ENCODE results near the gene PODNL1.

PODNL1 gene

DNA sequence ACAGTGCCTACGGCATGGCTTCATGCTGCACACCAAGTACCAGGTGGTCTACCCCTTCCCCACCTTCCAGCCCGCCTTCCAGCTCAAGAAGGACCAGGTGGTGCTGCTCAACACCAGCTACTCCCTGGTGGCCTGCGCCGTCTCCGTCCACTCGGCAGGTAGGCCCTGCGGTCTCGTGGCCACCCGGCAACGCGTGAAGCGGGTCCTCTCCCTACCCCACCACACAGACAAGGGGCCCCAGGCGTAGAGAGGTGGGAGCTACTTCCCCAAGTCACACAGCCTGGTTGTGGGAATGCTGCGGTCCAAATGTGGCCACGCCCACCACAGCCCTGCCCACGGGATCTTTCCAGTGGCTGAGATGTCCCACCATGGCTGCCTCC lies 18.1 kb upstream of the PODNL1 start:
- TF ChIP-seq POLR2A (IDR thresholded peaks at IDR 0.05; ENCODE audit: low read depth, low read length) = no peak
- no peak for DNase-seq (ENCODE audit: insufficient read length, low spot score)
- FAIRE-seq = no peak

DNA sequence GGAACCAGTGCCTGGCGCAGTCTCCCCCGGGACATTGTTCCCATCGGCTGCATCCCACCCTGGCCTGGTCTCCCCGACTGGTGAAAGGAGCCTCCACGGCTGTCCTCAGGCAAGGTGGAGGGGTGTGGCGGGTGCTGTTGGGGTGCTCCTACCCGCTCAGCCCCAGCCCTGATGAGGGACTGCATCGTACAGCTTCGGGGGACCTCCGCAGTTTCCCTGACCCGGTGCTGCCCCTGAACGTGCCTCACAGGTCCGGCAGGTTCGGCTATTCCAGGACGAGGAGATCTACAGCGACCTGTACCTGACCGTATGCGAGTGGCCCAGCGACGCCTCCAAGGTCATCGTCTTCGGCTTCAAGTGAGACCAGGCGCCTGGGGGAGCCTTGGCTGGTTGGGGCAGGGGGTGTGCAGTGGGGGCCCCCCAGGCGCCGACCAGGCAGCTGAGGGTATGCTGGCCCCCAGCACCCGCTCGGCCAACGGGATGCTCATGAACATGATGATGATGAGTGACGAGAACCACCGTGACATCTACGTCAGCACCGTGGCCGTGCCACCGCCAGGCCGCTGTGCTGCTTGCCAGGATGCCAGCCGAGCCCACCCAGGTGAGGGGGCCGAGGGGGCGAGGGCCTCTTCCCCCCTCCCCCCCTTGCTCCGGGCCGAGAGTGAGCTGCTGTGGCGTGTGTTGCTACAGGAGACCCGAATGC lies 17.6 kb upstream of the PODNL1 start:
- DNase-seq (ENCODE audit: insufficient read length, low spot score) = no peak
- TF ChIP-seq POLR2A (IDR thresholded peaks at IDR 0.05; ENCODE audit: low read depth, low read length) = no peak
- no peak for FAIRE-seq

DNA sequence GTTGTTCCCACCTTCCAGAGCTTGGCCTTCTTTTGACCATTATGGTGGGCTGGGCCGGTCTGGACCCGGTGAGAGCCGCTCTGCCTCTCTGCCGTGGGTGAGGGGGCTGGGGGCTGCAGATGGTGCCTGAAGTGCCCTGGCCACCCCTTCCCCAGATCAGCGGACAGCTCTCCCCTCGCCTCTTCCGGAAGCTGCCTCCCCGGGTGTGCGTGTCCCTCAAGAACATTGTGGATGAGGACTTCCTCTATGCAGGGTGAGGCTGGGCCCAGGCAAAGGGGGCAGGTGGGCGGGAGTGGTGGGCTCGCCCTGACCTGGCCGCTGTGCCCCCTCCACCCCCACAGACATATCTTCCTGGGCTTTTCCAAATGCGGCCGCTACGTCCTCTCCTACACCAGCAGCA lies 16.0 kb upstream of the PODNL1 start:
- no peak for DNase-seq (ENCODE audit: insufficient read length, low spot score)
- no peak for FAIRE-seq
- no peak for TF ChIP-seq POLR2A (IDR thresholded peaks at IDR 0.05; ENCODE audit: low read depth, low read length)

DNA sequence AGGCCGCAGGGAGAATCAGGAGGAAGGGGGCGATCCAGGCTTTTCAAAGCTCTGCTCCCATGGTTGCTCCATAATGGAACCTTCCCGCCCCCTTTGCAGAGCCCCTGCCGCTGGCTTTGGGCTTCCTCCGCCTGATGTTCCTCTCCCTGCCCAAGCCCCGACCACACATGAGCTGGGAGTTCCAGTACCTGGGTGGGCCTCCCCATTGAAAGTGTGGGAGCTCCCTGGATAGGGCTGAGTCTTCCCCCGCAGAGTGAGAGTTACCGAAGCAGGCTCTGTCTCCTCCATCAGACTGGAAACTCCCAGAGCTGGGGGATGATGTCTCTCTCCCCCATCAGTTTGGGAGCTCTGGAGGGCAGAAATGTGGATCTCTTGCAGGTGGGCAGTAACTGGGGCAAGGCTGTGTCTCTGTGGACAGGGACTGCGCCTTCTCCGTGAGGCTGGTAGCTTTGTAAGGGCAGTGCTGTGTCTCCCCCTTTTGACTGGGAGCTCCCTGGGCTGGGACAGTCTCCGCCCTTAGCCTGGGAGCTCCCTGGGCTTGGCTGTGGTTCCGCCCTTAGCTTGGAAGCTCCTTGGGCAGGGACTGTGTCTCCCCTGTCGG lies 14.8 kb upstream of the PODNL1 start:
- DNase-seq (ENCODE audit: insufficient read length, low spot score) (peak; percentile 64), FAIRE-seq (no peak)
- TF ChIP-seq POLR2A (IDR thresholded peaks at IDR 0.05; ENCODE audit: low read depth, low read length) = peak; percentile 41; the same call in 1 of the 2 replicates

DNA sequence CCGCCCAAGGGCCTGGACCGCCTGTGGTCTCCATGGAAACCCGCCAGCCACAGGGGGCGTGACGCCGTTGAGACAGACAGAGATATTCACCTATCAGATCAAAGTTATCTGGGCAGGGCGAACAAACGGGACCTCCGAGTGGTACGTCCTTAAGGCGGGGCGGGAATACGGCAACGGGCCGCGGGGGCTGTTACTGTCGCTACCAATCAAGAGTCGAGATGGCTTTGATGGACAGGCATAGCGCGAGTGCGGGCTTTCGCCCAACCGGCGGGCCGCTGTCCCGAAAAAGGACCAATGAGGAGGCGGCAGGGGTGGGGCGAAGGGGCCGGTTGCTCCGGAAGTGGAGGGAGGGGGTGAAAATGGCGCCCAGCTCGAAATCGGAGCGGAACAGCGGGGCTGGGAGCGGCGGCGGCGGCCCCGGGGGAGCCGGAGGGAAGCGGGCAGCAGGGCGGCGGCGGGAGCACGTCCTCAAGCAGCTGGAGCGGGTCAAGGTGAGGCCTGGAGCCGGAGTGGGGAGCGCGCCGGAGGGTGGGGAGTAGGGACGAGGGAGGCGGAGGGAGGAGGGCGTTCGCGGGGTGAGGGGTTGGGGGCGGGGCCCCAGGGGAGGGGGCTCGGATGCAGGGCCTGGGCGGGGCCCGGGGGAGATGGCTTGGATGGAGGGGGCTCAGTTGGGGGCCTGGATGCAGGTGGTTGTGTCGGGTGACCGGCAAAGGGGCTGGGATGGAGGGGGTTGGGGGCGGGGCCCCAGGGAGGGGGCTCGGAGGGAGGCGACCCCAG lies 14.1 kb upstream of the PODNL1 start, which contains the start of gene DCAF15:
Gene DCAF15 (plus strand): TSS at position 356 of the 777 bp plus-strand sequence. CDS start 4 bp downstream, at position 360.
- DNase-seq (ENCODE audit: insufficient read length, low spot score) (peak; percentile 99), FAIRE-seq (peak; percentile 57)
- TF ChIP-seq POLR2A (IDR thresholded peaks at IDR 0.05; ENCODE audit: low read depth, low read length) = peak; percentile 62

DNA sequence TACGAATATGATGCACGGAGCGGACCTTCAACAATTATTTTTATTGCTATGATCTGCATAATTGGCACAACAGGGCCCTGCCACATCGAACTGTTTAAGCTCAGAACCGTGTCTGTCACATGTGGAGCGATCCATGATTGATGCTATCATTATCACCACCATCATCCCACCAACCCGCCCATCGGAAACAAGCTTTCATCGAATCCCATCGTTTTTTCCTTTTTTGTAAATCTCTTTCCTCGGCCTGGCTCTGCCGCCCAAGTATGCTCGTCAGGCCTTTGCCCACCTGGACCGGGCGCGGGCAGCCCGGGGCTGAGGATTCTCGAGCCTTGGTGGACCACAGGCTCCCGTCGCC lies 13.6 kb upstream of the PODNL1 start:
- FAIRE-seq (no peak), DNase-seq (ENCODE audit: insufficient read length, low spot score) (no peak)
- 0 out of 2 replicates have a peak, but pooled peaks have one; percentile 12 for TF ChIP-seq POLR2A (IDR thresholded peaks at IDR 0.05; ENCODE audit: low read depth, low read length)

DNA sequence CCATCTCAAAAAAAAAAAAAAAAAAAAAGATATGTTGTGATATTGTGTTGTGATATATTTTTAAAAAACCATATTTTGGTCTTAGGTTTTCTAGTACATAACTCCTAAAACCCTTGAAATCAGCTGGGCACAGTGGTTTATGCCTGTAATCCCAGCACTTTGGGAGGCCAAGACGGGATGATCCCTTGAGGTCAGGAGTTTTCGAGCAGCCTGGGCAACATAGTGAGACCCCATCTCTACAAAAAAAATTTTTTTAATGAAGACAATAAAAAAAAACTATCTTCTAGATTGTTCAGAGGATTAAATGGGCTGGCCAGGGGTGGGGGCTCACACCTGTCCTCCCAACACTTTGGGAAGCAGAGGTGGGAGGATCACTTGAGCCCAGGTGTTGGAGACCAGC lies 12.8 kb upstream of the PODNL1 start:
- no peak for DNase-seq (ENCODE audit: insufficient read length, low spot score)
- no peak for FAIRE-seq
- TF ChIP-seq POLR2A (IDR thresholded peaks at IDR 0.05; ENCODE audit: low read depth, low read length) = no peak

DNA sequence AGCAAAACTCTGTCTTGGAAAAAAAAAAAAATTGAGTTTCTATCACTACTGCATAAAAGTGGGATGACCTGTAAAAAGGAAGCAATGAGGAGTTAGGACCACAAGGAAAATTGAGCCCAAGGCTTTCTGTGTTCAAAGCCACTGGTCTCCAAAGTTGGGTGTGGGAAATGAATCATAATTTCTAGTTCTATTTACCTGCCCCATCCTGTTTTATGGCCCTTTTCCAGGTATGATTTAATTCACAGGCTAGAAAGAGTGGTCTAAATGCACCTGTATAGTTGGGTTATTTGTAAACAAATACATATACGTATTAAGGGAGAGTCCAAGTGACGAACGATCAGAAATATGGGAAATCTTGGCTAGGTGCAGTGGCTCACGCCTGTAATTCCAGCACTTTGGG lies 8.2 kb upstream of the PODNL1 start:
- DNase-seq (ENCODE audit: insufficient read length, low spot score) = no peak
- FAIRE-seq = no peak
- no peak for TF ChIP-seq POLR2A (IDR thresholded peaks at IDR 0.05; ENCODE audit: low read depth, low read length)

DNA sequence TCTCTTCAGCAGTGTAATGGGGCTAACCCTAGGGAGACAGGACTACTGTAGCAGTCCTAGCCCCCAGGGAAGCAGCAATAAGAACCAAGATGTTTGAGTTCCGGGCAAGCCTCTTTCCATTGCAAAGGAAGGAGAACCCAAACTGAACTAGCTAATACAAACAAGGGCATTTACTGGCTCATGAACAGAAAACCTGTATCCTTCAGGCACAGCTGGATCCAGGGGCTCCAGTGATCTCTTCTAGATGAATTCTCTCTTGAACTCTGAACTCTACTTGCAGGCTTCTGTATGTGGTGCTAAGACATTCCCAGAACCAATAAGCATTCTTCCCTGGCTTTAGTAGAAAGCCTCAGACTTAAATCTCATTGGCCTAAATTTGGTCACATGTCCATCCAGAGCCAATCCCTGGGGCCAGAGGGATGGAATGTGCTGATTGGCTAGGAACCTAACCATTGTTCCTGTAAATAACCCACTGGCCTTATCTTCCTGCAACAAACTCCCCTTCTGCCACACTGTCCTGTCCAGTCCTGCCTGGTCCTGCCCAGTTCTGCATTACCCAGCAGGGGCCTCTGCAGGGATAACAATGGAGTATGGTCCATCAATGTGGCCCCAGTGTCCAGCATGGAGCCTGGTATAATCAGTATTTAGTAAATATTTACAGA lies 3.9 kb upstream of the PODNL1 start:
- DNase-seq (ENCODE audit: insufficient read length, low spot score) = no peak
- no peak for FAIRE-seq
- no peak for TF ChIP-seq POLR2A (IDR thresholded peaks at IDR 0.05; ENCODE audit: low read depth, low read length)

DNA sequence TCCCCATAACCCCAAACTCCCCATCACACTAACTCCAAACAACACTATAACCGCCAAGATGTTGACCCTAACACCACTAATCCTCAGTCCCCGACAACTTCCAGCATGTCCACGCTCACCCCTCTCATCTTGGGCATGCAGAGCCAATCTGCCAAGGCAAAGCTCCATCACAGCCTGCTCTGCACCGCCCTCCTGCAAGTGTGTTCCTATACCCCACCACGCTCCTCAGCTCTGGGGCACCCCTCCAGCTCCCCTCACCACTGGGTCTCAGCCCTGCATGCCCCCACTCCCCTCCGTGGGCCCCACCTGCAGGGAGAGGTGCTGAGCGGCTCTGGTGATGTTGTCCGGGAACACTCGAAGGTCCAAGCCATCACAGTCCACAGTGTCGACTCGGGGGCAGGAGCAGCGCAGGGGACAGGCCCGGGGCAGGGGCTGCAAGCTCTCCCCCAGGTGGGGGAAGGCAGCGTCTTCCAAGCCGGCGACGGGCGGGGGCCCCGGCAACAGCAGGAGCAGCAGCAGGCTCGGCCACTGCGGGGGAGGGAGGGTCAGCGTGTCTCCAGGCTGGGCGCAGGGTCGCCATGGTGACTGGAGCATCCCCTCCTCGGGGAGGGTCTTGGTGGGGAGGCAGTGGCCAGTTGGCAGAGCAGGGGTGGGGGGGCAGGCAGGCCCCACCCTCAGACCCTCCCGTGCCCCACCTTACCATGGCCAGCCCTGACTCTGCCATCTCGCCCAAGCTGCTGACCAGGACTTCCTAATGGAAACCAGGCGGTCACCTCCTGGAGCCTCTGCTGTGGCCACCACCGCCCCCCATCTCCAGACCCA lies 527 bp downstream of the PODNL1 start:
- TF ChIP-seq POLR2A (IDR thresholded peaks at IDR 0.05; ENCODE audit: low read depth, low read length) = no peak
- FAIRE-seq (no peak), DNase-seq (ENCODE audit: insufficient read length, low spot score) (no peak)

DNA sequence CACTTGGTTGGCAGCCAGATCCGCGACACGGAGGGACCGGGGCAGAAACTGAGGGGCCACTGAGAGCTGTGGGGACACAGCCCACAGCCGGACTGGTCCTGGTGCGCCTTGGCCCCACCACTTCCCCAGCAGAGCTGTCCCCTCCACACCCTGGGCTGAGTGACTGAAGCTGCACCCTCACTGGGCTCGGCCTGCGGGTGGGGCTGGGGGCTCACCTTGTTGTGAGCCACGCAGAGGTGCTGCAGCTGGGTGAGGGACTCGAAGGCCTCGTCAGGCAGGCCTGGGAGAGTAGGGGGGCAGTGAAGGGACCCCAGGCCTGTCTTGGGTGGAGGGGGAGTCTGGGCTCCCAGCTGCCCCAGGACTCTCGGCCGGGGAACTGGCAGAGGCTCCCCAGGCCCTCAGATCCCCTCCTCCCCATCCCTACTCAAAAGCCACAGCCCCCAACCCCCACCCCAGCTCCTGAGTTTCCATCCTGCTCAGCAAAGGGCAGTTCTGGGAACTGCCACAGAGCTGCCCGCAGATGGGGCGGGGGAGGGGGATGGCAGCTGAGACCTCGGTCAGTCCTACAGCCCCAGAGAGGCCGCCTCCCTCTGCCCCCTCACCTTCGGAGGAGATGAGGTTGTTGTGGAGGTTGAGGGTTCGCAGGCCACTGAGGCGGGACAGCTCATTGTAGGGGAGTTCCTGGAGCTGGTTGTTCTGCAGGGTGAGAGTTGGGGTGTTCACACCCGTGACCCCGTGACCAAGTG lies 2.3 kb downstream of the PODNL1 start:
- no peak for DNase-seq (ENCODE audit: insufficient read length, low spot score)
- TF ChIP-seq POLR2A (IDR thresholded peaks at IDR 0.05; ENCODE audit: low read depth, low read length) = no peak
- no peak for FAIRE-seq

DNA sequence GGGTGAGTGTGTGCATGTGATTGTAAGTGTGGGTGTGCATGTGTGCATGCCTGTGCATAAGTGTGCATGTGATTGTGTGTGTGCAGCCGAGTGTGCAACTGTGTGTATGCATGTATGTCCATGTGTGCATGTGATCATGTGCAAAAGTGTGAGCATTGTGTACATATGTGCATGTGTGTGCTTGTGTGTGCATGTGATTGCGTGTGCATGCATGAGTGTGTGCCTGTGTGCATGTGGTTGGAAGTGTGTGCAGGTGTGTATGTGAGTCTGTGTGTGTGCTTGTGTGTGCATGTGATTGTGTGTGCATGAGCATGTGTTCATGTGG lies 3.5 kb downstream of the PODNL1 start:
- no peak for DNase-seq (ENCODE audit: insufficient read length, low spot score)
- FAIRE-seq = no peak
- no peak for TF ChIP-seq POLR2A (IDR thresholded peaks at IDR 0.05; ENCODE audit: low read depth, low read length)

DNA sequence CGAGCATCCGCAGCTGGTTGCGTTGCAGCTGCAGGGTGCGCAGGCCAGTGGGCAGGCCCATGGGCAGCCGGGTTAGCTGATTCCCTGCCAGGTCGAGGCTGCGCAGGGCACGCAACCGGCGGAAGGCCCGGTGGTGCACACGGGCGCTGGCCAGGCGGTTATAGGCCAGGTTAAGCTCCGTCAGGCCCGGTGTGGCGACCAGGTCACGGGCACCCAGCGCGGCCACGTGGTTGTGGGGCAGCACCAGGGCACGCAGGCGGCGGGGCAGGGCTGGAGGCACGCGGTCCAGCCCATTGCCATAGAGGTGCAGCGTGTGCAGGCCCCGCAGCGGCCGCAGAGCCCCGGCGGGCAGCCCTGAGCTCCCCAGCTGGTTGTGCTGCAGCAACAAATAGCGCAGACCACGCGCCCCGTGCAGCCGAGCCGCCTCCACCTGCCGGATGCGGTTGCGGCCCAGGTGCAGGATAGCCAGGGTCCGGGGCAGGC lies 5.3 kb downstream of the PODNL1 start:
- no peak for DNase-seq (ENCODE audit: insufficient read length, low spot score)
- no peak for FAIRE-seq
- TF ChIP-seq POLR2A (IDR thresholded peaks at IDR 0.05; ENCODE audit: low read depth, low read length) = no peak

Measured in H54 (cell line).